ENCODE data around the gene GPD1.
"Not testable (repeated sequence)": the region's sequence is repeated elsewhere in the genome, so short reads cannot be mapped to it uniquely, and the experiment has no call there.

Gene GPD1

GRCh38 chr12:50074936-50075807 lies 28.6 kb upstream of the GPD1 start:
- peak; percentile 44 for DNase-seq

- DNase-seq, result no peak
Observed at GRCh38 chr12:50075808-50076170, 28.0 kb upstream of the GPD1 start.

- DNase-seq, result no peak
Observed at GRCh38 chr12:50077099-50077498, 26.7 kb upstream of the GPD1 start.

GRCh38 chr12:50078281-50078680 lies 25.5 kb upstream of the GPD1 start:
- no peak for DNase-seq

- DNase-seq, result no peak
Observed at GRCh38 chr12:50079771-50080170, 24.0 kb upstream of the GPD1 start.

GRCh38 chr12:50081096-50081808 lies 22.6 kb upstream of the GPD1 start:
- DNase-seq, result no peak

GRCh38 chr12:50082644-50083043 lies 21.2 kb upstream of the GPD1 start:
- DNase-seq, result no peak

GRCh38 chr12:50083301-50083700 lies 20.5 kb upstream of the GPD1 start:
- DNase-seq, result no peak

- DNase-seq, result not testable (repeated sequence)
Observed at GRCh38 chr12:50084409-50084774, 19.4 kb upstream of the GPD1 start.

GRCh38 chr12:50084775-50085614 lies 18.8 kb upstream of the GPD1 start, which contains the start of gene SMARCD1:
TSS of gene SMARCD1 (plus strand) at chr12:50085342. CDS start at chr12:50085370, 28 bp downstream.
- DNase-seq, result peak; percentile 88

GRCh38 chr12:50085615-50086072 lies 18.2 kb upstream of the GPD1 start:
- DNase-seq, result peak; percentile 42

- DNase-seq, result no peak
Observed at GRCh38 chr12:50086148-50086547, 17.7 kb upstream of the GPD1 start.

- DNase-seq, result no peak
Observed at GRCh38 chr12:50087151-50087550, 16.7 kb upstream of the GPD1 start.

- no peak for DNase-seq
Observed at GRCh38 chr12:50087995-50088394, 15.8 kb upstream of the GPD1 start.

GRCh38 chr12:50088577-50089335 lies 15.1 kb upstream of the GPD1 start:
- peak; percentile 60 for DNase-seq

- DNase-seq, result no peak
Observed at GRCh38 chr12:50089730-50090129, 14.1 kb upstream of the GPD1 start.

- DNase-seq, result no peak
Observed at GRCh38 chr12:50090391-50090790, 13.4 kb upstream of the GPD1 start.

- no peak for DNase-seq
Observed at GRCh38 chr12:50097952-50098351, 5.9 kb upstream of the GPD1 start.

GRCh38 chr12:50099302-50100008 lies 4.4 kb upstream of the GPD1 start:
- no peak for DNase-seq

GRCh38 chr12:50100561-50100960 lies 3.2 kb upstream of the GPD1 start:
- no peak for DNase-seq

- DNase-seq, result peak; percentile 25
Observed at GRCh38 chr12:50101663-50102062, 2.1 kb upstream of the GPD1 start.

GRCh38 chr12:50102131-50102531 lies 1.7 kb upstream of the GPD1 start:
- DNase-seq, result no peak

Measured in NCI-H1105 treated with DMSO at 0.1 percent for 48 hours (cell line).